Kidney capillary endothelial cell (primary cell): ENCODE data around the gene BORA.
A peak's percentile ranks its signal among the peaks of the same experiment; 100 is the strongest.
"Not testable (repeated sequence)": the region's sequence is repeated elsewhere in the genome, so short reads cannot be mapped to it uniquely, and the experiment has no call there.

Source experiments
- DNase-seq: peaks from one replicate; pipeline ENCODE4 v3.0.0-alpha.2; 2018; ENCODE audit warnings: low spot score

BORA gene

GRCh38 chr13:72763411-72763810 lies 35.7 kb downstream of the BORA start:
- DNase-seq: no peak

GRCh38 chr13:72774019-72774418 lies 46.3 kb downstream of the BORA start:
- DNase-seq: no peak

GRCh38 chr13:72781451-72782439 lies 54.0 kb downstream of the BORA start, which contains the start of the genes DIS3 and PIBF1:
TSS of gene DIS3 (minus strand) at chr13:72781900. CDS start at chr13:72781832, 68 bp downstream.
TSS of gene PIBF1 (plus strand) at chr13:72782133. CDS start at chr13:72783470, 1,337 bp downstream.
- DNase-seq: peak; percentile 97

GRCh38 chr13:72782717-72783116 lies 55.0 kb downstream of the BORA start:
- no peak for DNase-seq

GRCh38 chr13:72784679-72785078 lies 57.0 kb downstream of the BORA start:
- not testable (repeated sequence) for DNase-seq

- DNase-seq: no peak
These were observed 61.1 kb downstream of the BORA start for GRCh38 chr13:72788831-72789230.

GRCh38 chr13:72792640-72793039 lies 64.9 kb downstream of the BORA start:
- no peak for DNase-seq

GRCh38 chr13:72798817-72799216 lies 71.1 kb downstream of the BORA start:
- no peak for DNase-seq

GRCh38 chr13:72804301-72804700 lies 76.6 kb downstream of the BORA start:
- DNase-seq: no peak
